ENCODE data around the gene GALNT16. TPM values are rescaled to one million over a fixed set of nuclear protein-coding genes. Genes with fewer than 3 reads are reported as not detected.
"Not testable (repeated sequence)": the region's sequence is repeated elsewhere in the genome, so short reads cannot be mapped to it uniquely, and the experiment has no call there.

GALNT16 gene
- total RNA-seq, 1 experiment from 2014 or later: 0.10 TPM

DNA sequence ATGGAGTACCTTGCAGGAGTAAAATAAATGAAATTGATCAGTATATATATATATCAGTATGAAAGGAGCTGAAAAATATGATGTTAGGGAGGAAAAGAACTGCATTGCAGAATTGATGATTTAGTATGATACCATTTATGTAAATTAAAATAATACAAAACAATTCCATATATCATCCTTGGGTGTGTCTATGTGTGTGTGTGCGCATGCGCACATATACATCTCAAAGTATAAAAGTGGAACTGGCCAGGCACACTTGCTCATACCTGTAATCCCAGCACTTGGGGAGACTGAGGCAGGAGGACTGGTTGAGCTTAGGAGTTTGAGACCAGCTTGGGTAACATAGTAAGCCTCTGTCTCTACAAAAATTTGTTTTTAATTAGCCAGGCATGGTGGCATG is 15.4 kb downstream of the GALNT16 start:
- no peak for DNase-seq (ENCODE audit: low spot score)
- in situ Hi-C loops (cut with HindIII; ENCODE audit: low sequenced_read_pairs): no loop called here

DNA sequence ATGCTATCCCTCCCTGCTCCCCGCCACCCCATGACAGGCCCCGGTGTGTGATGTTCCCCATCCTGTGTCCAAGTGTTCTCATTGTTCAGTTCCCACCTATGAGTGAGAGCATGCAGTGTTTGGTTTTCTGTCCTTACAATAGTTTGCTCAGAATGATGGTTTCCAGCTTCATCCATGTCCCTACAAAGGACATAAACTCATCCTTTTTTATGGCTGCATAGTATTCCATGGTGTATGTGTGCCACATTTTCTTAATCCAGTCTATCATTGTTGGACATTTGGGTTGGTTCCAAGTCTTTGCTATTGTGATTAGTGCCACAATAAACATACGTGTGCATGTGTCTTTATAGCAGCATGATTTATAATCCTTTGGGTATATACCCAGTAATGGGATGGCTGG is 17.4 kb downstream of the GALNT16 start:
- in situ Hi-C loops (cut with HindIII; ENCODE audit: low sequenced_read_pairs); DNase-seq (ENCODE audit: low spot score): not testable (repeated sequence)

DNA sequence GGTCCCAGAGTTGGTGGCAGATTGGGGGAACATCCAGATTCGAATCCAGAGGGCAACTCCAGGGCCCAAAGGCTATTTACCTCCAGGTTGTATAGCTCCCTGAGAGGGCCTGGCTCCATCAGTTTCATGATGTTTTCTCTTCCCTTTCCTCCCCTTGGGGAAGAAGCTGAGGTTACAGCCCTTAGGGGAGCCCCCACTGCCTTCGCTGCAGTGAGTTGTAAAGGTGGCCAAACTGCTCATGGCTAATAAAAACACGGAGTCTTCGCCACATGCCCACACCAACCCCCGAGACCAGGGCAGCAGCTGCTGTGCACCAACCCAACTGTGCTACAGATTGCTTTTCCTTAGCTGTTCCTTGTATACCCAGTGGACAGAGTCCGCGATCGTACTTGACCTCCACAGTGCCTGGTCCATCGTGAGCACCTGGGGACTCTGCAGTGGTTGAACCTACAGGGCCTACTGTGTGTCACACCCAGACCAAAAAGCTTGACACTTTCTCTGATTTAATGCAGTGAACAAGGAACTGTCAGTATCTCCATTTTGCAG is 20.9 kb downstream of the GALNT16 start:
- in situ Hi-C loops (cut with HindIII; ENCODE audit: low sequenced_read_pairs): no loop called here
- DNase-seq (ENCODE audit: low spot score): no peak

DNA sequence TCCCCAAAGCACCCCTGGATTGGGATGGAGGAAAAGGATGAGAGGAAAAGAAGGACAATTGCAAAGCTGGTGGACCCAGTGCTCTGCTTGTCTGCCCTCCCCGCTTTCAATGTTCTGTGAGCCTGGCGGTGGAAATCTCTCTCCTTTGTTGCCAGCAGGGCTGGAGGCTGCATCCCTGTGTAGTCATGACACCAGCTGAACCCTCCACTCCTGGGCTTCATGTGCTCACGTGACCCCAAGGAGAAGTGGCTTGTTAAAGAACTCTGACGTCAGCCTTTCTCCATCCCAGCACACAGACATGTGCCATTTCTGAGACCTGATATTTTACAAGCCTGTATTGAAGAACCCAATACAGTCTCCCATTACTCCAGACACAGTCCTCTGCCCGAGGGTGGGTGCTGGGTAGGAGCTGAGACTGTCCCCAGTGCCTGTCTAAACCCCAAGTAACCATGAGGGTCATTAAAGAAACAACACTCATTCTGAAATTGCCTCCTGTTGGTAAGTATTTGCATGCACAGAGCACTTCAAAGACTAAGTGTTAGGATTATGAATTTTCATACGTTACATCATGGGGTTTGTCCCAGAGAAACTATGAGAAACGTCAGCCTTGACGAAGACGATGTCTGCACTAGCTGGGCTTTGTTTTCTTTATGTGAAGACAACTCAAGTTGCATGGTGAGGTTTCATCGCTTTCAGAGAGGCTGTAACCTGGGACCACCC is 21.7 kb downstream of the GALNT16 start:
- DNase-seq (ENCODE audit: low spot score): no peak
- in situ Hi-C loops (cut with HindIII; ENCODE audit: low sequenced_read_pairs): no loop called here

DNA sequence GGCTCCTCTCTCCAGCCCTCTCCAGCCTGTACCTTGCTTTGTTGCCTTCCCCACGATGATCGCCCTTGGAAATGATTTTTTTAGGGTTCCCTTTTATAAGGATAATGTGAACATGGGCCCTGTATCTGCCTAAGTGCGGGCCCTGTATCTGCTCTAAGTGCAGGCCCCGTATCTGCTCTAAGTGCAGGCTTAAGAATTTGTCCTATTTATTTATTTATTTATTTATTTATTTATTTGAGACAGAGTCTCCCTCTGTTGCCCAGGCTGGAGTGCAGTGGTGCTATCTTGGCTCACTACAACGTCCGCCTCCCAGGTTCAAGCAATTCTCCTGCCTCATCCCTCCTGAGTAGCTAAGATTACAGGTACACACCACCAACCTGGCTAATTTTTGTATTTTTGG is 22.5 kb downstream of the GALNT16 start:
- in situ Hi-C loops (cut with HindIII; ENCODE audit: low sequenced_read_pairs): no loop called here
- DNase-seq (ENCODE audit: low spot score): no peak

DNA sequence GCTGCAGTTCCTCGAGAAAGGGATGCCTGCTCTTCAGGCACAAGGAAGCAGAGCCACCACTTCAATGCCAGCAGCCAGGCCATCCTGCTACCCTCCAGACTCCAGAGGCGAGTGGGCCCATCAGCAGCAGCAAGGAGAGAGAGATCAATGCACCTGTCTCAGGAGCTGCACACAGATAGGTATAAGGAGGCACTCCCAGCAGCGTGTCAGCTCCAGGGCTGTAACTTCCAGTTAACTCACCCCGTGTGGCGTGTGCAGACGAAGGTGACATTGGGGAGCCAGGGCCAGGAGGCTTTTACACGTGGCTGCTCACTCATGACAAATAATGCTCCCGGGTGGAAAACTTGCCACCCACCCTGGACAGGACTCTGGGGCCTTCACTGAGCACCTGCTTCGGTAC is 24.2 kb downstream of the GALNT16 start:
- DNase-seq (ENCODE audit: low spot score): no peak
- in situ Hi-C loops (cut with HindIII; ENCODE audit: low sequenced_read_pairs): no loop called here

DNA sequence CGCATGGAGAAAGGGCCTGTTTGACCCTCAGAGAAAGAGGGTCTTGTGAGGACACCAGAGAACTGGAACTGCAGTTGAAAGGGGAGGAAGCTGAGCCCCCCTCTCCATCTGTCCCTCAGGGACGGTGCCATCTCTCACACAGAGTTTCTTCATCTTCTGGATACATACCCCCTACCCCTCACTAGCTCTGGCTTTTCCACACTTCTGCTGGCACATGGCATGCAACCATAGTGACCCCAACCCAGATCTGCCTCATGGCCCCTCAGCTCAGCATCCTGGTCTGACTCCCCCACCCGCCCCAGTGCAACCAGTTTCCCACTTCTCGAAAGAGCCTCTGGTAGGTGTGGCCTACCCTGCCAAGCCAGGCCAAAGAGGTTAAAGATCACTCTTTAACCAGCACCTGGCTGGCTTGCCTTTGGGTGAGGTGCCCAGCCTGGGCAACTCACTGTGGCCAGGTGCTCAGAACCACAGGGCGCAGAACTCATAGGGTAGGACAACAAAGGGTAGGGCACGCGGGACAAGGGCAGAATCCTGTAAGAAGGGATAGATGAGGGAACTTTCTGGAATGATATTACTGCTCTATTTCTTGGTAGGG is 25.8 kb downstream of the GALNT16 start:
- no peak for DNase-seq (ENCODE audit: low spot score)
- in situ Hi-C loops (cut with HindIII; ENCODE audit: low sequenced_read_pairs): no loop called here

DNA sequence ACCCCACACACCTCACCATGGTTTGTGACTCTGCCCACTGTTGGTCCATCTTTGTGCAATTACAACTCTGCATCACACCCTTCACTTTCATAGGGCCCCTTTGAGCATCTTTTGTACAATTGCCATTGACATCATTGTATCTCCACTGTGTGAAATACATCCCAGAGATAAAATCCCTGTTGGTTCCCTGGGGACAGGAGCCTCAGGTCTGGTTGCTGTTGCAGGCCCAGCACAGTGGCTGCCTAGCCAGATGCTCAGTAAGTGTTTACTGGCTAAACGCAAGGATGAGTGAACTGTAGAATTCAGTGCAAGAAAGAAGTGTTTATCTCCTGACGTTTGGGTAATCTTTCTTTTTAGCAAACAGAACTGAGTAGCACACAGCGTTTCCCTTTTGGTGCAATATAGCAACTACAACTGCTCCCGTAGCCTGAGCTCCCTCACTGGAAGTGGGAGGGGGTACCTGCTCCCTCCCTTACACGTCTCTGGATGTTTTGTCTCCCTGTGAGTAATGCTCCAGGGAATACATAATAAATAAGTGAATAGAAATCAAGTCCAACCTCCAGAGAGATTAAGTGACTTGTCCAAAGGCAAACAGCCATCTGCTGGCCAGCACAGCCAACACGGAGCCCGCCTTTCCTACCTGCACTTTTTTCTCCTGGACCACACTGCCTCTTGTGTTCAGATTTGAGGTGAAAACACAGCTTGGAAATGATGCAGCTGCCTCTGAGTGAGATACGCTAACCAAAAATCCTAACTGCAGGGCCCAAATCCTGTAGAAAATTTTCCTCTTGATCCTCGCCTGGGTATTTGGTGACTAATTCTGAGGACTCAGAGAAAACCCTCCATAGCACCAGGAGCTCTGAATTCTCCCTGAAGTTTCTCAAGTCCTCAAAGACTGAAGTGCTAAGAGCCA is 27.4 kb downstream of the GALNT16 start:
- in situ Hi-C loops (cut with HindIII; ENCODE audit: low sequenced_read_pairs): no loop called here
- DNase-seq (ENCODE audit: low spot score): peak; percentile 59

DNA sequence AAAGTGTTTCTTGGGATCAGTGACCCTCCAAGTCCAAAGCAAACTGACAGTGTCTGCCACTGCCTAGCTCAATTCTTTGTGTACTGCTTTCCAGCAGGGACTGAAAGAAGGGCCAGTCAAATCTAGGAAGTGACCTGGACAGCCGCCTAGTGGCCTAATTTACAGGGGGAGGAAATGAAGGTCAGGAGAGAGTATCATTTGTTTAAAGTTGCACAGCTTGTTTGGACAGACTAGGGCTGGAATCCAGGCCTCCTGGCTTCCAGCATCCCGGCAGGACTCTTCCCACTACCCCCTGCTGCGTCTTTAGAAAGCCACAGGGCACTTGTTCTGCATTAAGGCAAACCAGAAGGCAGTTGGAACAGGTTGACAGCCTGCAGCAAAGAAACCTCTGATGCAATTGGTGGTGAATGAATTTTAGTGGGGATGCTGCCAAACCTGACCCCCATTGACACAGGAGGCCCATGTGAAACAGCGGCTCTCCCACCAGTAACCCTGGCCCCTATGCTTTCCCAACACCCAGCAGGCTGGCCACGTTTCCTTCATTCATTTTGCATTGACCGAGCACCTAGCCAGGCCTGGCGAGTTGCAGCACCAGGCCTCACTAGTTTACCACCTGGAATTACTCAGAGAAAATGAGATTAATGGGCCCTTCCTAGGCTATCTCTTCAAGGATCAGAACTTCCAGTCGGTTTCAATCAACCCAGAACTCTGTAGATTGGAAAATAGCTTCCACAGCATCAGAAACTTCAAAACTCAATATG is 28.2 kb downstream of the GALNT16 start:
- peak; percentile 77 for DNase-seq (ENCODE audit: low spot score)
- in situ Hi-C loops (cut with HindIII; ENCODE audit: low sequenced_read_pairs): no loop called here

DNA sequence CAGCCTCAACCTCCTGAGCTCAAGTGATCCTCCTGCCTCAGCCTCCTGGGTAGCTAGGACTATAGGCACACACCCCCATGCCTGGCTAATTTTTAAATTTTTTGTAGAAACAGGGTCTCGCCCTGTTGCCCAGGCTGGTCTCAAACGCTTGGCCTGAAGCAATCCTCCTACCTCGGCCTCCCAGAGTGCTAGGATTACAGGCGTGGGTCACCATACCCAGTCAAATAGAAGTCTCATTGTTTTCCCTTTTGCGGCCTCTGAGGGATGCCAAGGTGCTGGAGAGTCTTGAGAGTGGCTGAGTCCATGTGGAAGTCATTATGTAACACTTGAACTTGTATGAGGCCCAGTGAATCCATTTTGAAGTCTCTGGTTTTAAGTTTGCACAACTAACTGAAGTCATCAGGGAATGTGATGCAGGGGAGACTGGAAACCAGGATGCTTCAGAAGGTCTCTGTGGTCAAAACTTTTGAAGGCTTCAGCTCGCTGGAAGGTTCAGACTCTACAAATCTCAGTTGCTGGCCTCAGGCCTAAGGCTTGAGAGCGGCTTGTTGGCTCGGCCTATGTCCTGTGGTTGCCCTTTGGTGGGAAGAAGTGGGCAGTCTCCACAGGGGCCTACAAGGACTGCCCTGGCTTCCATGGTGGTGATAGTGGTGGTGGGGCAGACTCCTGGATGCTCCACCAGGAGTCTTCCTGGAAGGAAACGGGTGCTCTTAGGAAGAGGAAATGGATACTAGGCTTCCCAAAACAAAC is 29.2 kb downstream of the GALNT16 start:
- DNase-seq (ENCODE audit: low spot score): no peak
- in situ Hi-C loops (cut with HindIII; ENCODE audit: low sequenced_read_pairs): no loop called here

DNA sequence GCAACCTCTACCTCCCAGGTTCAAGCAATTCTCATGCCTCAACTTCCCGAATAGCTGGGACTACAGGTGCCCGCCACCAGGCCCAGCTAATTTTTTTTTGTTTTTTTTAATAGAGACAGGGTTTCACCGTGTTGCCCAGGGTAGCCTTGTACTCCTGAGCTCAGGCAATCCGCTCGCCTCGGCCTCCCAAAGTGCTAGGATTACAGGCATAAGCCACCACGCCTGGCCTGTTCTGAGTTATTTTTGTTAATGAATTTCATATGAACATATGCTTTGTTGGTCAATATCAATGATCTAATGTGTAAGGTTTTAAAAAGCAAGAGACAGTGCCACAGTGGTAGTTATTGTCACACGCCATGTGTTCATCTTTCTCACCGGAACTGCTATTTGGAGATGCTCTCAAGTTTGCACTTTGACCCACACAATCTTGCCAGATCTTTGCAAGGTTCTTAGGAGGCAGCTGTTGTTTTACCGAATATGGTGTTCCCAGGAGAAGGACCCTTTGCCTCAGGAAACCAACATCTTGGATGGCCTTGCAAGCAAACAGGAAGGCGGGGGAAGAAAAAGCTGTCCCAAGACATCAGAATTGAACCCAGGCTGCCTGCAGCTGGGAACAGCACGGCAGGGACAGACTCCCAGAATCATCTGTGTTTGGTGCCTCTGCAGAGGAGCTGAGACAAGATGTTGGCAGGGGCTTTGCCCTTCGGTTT is 30.0 kb downstream of the GALNT16 start:
- no peak for DNase-seq (ENCODE audit: low spot score)
- in situ Hi-C loops (cut with HindIII; ENCODE audit: low sequenced_read_pairs): no loop called here

DNA sequence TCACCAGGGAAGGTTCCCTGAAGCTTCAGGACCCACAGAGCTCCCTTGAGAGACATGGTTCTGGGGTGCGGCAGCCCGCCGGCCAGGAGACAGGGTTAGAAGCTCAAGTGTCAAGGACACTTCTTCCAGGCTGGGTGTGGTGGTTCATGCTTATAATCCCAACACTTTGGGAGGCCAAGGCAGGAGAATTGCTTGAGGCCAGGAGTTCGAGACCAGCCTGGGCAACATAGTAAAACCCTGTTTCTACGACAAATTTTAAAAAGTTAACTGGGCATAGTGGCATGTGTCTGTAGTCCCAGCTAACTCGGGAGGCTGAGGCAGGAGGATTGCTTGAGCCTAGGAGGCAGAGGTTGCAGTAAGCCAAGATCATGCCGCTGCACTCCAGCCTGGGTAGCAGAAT is 30.9 kb downstream of the GALNT16 start:
- in situ Hi-C loops (cut with HindIII; ENCODE audit: low sequenced_read_pairs); DNase-seq (ENCODE audit: low spot score): not testable (repeated sequence)

DNA sequence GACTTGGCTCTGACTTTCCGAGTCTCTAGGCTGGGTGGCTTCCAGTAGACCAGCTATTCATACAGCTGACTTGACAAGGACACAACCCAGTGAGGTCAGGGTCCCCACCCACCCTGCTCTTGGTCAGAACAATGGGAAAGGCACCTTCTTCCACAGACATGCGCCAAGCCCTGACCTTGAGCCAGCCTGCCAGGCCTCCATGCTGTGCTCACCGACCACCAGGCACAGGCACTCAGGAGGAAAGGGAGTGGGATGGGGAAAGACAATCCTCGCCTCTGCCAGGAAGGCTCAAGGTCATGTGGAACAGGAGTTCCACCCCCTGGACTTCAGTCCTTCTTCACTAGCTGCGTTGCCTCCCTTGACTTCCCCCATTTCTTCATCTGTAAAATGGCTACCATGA is 31.4 kb downstream of the GALNT16 start:
- DNase-seq (ENCODE audit: low spot score): no peak
- in situ Hi-C loops (cut with HindIII; ENCODE audit: low sequenced_read_pairs): no loop called here

DNA sequence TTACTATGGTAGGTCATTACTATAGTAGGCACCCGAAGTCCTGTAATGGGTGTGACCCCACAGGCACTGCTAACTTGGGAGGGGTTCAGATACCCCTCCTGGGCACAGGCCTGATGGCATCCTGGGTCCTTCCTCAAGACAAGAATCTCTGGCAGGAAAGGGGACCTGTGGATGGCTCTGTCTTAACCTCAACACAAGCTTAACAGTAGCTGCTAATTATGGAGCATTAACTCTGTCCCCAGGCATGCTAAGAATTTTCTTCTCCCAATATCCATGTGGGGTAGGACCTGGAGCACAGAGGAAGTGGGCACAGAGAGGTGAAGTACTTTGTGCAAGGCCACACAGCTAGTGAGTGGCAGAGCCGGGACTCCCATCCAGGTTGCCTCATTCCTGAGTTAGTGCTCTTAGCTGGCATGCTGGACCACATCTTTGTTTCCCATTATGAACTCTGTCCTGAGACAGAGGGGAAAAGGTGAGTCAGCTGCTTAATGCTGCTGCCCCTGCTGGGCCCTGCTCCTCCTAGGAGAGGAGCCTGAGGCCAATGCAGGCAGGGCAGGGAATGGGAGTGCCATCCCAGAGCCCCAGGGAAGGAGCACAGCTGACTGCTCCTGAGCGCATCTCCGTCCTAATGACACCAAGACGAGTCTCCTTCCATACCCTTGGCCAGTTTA is 32.1 kb downstream of the GALNT16 start:
- in situ Hi-C loops (cut with HindIII; ENCODE audit: low sequenced_read_pairs): no loop called here
- DNase-seq (ENCODE audit: low spot score): no peak

DNA sequence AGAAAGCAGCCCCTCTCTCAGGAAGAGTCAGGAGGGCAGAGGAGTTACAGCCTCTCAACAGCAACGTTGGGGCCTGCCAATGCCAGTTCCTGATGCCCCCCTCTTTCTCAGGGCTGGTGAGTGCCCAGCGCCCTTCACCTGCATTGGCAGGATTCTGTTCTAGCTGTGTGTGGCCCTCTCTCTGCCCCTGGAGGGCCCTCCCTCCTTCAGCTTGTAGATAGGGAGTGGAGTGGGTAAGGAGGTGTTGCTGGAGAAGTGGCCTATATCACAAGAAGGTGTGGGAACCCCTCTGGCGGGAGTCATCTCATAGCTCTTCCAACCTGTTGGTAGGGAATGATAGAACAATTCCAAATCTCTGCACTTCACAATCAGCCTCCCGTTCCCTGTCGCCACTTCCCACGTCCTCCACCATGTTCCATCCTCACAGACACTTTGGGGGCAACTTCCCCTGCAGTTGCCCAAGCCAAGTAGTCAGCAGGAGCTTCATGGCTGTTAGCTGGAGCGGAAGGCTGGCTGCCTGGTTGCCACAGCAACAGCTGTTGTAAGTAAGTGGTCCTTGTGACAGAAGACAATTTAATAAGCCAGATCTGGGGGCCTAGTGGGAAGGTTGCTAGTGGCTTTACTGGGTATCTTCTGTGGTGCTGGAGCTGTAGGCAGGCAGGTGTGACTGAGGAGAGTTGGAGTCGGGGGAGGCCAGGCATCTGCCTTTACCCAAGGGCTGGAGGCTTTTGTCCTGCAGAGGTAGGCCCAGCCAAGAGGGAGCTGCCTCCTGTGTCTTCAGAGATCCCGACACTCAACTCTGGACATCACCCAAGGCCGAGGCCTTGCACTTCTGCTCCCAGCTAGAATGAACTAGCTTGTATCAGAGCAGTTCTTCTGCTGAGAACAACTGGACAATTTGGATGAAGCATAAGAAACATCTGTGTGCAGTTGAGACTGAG is 38.4 kb downstream of the GALNT16 start:
- no peak for DNase-seq (ENCODE audit: low spot score)

DNA sequence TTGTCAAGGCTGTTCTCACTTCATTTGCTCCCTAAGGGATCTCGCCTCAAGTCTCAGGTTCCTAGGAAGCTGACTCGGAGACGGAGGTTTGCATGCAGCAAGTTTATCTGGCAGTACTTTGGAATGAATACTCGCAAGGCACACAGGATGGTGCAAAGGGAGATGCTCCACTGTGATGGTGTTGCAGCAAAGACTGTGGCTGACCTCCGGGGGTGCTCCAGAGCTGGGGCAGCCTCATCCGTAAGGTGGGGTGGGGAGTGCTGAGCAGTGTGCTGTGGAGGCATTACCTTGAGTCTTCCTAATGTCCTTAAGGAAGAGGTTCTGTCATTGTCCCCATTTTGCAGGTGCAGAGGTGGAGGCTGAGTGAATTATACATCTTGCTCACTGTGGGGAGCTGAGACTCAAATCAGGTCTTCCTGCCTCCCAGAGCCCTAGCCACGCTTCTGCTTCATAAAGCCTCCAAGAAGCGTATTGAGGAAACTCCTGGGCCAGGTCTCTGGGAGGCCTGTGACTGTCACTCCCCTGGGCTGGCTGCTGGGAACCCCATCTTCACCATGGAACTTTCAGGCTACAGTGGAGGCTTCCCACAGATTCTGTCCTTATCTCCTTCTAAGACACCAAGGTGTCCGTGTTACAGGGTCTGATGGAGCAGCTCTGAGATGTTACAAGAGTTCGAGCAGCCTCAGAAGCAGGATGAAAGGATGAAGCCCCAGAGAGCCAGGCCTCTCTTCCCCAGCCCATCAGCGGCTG is 39.5 kb downstream of the GALNT16 start:
- in situ Hi-C loops (cut with HindIII; ENCODE audit: low sequenced_read_pairs): no loop called here
- no peak for DNase-seq (ENCODE audit: low spot score)

More for the DNA sequence above, 38.4 kb downstream of the GALNT16 start:
- in situ Hi-C loops (cut with HindIII; ENCODE audit: low sequenced_read_pairs): no loop called here

Measured in G401 (cell line).